HG02884 (cell line): Measurements from ENCODE around the gene ZNF562.

Experiments
- ATAC-seq: cut with Tn5 transposase; IDR thresholded peaks from one replicate; pipeline ENCODE4 v1.9.1; 2021; ENCODE audit warnings: mild to moderate bottlenecking, moderate library complexity; ENCODE audit not compliant: unreplicated experiment

Gene ZNF562

DNA sequence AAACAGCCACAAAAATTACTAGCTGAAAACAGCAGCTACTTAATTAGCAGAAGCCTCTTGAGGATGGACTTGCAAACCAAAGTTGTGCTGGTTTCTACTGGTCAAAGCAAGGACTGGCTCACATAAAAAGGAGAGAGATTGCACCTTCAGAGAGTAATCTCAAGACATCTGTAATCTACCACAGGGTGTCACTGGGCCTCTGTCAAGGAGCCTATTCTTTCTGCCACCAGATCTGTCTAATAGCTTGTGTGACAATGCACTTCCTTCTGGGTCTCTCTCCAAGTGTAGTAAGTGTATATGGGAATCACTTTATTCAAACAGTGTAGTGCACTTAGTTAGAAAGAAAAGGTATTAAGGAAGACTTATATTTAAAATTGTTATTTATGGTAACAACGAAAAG lies 29.4 kb downstream of the ZNF562 start:
- ATAC-seq = no peak

DNA sequence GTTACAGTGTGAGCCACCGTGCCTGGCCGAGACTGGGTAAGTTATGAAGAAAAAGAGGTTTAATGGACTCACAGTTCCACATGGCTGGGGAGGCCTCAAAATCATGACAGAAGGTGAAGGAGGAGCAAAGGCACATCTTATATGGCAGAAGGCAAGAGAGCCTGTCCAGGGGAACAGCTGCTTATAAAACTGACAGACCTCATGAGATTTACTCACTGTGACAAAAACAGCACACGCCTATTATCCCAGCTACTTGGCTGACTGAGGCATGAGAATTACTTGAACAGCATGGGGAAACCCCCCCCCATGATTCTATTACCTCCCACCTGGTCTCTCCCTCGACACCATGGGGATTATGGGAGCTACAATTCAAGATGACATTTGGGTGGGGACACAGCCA lies 30.4 kb downstream of the ZNF562 start:
- no peak for ATAC-seq

DNA sequence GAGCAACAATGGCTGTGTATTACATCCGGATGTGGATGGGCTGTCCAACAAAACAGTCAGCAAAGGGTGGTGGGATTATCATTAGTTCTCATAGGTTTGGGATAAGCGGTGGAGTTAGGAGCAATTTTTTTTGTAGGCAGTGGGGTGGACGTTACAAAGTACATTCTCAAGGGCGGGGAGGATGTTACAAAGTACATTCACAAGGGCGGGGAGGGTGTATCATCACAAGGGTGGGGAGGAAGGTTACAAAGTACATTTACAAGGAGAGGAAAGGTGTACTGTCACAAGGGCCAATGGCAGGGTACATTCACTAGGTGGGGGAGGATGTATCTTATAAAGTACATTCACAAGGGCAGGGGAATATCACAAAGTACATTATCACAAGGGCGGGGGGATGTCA lies 33.1 kb downstream of the ZNF562 start:
- no peak for ATAC-seq

DNA sequence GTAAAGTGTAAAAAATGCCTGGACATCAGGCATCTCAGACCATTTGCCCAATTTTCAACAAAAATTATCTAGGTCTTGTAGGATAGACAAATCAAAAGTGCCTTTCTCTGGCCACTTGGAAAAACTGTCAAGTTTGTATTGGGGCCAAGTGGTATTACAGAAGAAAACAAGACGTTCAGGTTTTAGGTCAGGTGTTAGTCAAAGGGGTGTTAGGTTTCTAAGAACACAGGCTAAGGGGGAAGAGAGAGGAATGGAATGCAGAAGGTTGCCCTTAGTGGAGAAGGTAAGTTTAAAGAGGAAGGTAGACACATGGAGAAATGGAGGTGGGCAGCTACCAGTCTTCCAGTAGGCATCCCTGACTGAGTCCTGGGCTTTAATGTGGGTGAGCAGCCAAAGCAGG lies 33.9 kb downstream of the ZNF562 start:
- no peak for ATAC-seq

DNA sequence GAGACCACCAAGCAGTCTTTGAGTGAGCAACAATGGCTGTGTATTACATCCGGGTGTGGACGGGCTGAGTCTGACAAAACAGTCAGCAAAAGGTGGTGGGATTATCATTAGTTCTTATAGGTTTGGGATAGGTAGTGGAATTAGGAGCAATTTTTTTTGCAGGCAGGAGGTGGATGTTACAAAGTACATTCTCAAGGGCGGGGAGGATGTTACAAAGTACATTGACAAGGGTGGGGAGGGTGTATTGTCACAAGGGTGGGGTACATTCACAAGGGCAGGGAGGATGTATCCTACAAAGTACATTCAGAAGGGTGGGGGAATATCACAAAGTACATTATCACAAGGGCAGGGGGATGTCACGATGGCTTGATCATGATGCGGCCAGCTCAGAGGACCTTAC lies 38.9 kb downstream of the ZNF562 start:
- no peak for ATAC-seq

DNA sequence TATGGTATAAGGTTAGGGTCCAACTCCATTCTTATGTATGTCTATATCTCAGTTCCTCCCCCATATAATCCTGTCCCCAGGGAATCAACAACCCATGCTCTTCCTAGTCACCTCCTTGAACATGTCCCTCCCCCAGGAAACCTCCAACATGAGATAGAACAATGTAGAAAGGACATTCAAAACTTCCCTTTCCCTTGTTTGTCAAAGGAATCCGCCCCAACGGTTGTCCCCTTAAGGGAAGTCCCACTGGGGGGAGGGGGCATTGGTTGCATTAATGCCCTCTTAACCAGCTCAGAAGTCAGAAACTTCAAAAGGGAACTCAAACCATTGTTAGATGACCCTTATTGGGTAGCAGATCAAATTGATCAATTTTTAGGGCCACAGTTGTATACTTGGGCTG lies 47.0 kb downstream of the ZNF562 start:
- ATAC-seq = no peak

DNA sequence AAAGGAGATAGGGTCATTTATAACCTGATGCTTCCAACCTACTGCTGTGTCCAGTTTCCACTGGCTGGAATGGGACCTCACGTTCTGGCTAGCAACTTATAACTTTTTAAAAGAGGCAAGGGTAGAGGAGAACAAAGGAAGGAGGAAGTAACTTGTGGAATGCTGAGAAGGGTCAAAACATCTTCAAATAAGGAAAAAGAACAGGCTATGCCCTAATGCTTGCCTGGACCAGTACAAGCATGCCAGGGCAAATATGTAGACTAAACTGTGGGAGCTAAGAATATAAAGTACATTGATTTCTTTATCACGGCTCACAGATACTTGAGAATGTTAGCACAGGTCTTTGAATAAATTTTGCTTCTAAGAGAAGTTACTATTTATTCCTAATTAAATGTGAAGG lies 52.4 kb downstream of the ZNF562 start:
- no peak for ATAC-seq

DNA sequence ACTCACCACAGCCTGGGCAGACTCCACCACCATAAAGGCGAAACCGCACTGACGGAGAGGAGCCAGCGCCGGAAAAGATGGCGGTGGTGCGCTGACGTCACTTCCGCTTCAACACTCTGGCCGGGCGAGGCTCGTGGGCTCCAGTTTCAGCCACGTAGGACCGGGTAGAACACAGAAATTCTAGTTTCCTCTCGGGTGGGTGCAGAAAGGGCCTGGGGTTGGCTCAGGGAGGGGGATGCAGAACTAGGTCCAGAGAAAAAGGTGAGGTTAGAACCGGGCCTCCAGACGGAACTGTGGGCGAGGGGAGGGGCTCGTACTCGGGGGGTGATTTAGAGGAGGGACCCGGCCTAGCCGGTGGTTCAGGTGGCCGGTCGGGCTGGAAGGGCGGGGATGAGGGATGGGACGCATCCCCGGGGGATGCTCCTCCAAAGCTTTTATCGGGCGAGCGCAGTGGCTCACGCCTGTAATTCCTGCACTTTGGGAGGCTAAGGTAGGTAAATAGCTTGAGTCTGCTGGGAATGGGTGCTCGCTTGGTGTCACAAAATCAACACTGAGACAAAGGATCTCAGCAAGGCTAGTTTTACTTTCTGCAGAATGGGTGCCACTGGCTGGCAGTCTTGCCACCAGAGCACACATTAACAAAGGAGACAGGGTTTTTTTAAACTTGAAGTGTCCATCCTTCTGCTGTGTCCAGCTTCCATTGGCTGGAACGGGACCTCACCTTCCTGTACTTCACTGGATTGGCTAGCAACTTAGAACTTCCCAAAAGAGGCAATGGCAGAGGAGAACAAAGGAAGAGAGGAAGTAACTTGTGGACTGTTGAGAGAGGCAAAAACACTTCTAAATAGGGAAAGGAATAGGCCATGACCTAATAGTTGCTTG lies 53.5 kb downstream of the ZNF562 start, which contains the start of gene ZNF561:
Gene ZNF561, minus strand, starts transcription at position 77 of the 882 bp plus-strand sequence. CDS start 1,776 bp downstream, outside the sequence.
- ATAC-seq = peak; percentile 69

DNA sequence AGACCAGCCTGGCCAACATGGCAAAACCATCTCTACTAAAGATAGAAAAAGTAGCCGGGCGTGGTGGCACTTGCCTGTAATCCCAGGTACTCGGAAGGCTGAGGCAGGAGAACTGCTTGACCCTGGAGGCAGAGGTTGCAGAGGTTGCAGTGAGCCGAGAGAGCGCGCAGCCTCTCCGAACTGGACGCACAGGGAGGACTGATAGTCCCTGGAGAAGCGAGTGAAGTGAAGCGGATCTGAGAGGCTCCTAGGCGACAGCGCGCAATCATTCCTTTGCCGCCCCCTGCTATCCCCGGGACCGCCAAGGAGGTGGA lies 54.1 kb downstream of the ZNF562 start:
- no peak for ATAC-seq

DNA sequence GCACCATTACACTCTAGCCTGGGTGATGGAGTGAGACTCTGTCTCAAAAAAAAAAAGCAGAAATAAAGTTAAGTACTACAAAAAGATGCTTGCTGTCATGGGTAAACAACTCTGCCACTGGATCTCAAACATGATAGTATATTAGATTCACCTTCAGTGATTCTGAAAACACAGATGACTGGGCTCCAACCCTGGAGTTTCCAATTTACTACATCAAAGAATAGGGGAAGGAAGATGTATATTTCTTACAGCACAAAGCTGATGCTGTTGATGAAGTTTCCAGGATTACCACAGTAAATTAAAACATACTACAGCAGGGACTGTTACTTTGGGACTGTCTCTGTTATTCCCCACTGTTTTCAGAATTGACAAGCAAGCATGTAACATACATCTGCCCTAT lies 59.1 kb downstream of the ZNF562 start:
- ATAC-seq = no peak

DNA sequence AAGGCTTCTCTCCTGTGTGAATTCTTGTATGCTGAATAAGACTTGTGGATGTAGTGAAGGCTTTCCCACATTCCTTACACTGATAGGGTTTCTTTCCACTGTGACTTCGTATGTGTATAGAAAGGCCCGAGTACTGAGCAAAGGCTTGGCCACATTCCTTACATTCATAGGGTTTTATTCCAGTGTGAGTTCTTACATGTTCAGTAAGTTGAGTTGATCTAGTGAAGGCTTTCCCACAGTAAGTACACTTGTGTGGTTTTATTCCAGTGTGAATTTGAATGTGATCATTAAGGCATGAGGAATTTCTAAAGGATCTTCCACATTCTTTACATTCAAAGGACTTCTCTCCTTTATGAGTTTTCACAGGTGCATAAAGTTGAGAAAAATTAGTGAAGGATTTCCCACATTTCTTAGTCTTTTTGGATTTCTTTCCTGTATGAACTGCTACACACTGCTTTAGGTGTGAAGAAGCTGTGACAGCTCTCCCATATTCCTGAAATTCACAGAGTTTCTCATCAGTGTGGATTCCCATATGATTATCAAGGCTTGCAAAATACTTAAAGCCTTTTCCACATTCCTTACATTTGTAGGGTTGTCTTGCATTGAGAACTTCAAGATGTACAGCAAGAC lies 64.3 kb downstream of the ZNF562 start:
- ATAC-seq = no peak

DNA sequence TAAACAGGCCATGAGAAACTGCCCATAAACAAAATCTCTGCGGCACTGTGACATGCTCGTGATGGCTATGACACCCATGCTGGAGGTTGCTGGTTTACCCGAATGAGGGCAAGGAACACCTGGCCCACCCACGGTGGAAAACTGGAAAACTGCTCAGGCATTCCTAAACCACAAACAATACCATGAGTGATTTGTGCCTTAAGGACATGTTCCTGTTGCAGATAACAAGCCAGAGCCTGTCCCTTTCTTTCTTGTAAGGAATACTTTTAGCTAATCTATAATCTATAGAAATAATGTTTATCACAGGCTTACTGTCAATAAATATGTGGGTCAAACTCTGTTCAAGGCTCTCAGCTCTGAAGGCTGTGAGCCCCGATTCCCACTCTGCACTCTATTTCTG lies 66.0 kb downstream of the ZNF562 start:
- no peak for ATAC-seq

DNA sequence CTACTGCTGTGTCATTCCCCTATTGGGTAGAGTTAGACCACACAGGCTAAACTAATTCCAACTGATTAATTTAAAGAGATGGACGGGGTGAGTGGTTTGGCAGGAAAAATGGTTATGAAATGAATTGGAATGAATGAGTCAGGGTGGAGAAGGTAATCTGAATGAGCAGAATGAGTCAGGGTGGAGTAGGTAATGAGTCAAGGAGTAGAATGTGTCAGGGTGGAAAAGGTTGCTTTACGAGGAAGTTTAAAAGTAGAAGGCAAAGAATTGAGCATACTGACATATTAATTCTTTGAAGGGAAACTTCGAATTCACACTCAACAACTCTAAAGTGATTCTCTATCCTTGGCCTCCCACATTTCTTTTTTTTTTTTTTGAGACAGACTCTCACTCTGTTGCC lies 77.9 kb downstream of the ZNF562 start:
- ATAC-seq = no peak
